Right lobe of liver (tissue), 4 donors: ENCODE measurements around the gene DLG1.

Experiments used
- POLR2A ChIP-seq: fragments of 450-650 bp; IDR thresholded peaks from one replicate; pipeline ENCODE4 v1.6.1; 2017; ENCODE audit warnings: antibody characterized with exemption, mild to moderate bottlenecking
- TF ChIP-seq, protein P1 (sequence below), 4 donors: fragments of 200-600 bp in 3 of 4; fragments of 450-650 bp in 1 of 4; IDR thresholded peaks; one replicate each; pipeline versions ENCODE4 v1.5.1 to v1.8.0; 2016 to 2022; ENCODE audit warnings: antibody characterized with exemption in 4 of 4, mild to moderate bottlenecking in 2 of 4
- donor health status: DM: no; HTN: no; CAD: no.
- donor health status: DM: no; HTN: no; CAD: no.
- donor health status: DM: no; HTN: yes; CAD: no.

- TF ChIP-seq, protein P1, sequence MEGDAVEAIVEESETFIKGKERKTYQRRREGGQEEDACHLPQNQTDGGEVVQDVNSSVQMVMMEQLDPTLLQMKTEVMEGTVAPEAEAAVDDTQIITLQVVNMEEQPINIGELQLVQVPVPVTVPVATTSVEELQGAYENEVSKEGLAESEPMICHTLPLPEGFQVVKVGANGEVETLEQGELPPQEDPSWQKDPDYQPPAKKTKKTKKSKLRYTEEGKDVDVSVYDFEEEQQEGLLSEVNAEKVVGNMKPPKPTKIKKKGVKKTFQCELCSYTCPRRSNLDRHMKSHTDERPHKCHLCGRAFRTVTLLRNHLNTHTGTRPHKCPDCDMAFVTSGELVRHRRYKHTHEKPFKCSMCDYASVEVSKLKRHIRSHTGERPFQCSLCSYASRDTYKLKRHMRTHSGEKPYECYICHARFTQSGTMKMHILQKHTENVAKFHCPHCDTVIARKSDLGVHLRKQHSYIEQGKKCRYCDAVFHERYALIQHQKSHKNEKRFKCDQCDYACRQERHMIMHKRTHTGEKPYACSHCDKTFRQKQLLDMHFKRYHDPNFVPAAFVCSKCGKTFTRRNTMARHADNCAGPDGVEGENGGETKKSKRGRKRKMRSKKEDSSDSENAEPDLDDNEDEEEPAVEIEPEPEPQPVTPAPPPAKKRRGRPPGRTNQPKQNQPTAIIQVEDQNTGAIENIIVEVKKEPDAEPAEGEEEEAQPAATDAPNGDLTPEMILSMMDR (IDR thresholded peaks at IDR 0.05) = no peak
- TF ChIP-seq POLR2A = no peak
Measured at GRCh38 chr3:197171481-197172067, 126.8 kb downstream of the DLG1 start.
